Naive B cell (primary cell): ENCODE measurements around the gene LRRC7. TPM values are rescaled to one million over a fixed set of nuclear protein-coding genes. Genes with fewer than 3 reads are reported as not detected.
"Not testable (repeated sequence)": the region's sequence is repeated elsewhere in the genome, so short reads cannot be mapped to it uniquely, and the experiment has no call there.

Experiments
- ATAC-seq, 2 donors: fragments of 150-1000 bp; cut with Tn5 transposase; 2 replicates each; pipeline ENCODE4 v1.10.0; 2021; ENCODE audit warnings: low read depth in 2 of 2, mild to moderate bottlenecking in 2 of 2, moderate library complexity in 2 of 2
- DNase-seq: peaks from one replicate; pipeline ENCODE4 v3.0.0; 2022
- H3K27ac Mint-ChIP-seq, 6 donors: one replicate each; pipeline ENCODE4 v1.8.0; 2020 to 2022; ENCODE audit warnings: mild to moderate bottlenecking in 6 of 6, mixed read lengths in 6 of 6, moderate library complexity in 5 of 6, inconsistent platforms in 2 of 6
- H3K27me3 Mint-ChIP-seq, 3 donors: one replicate each; pipeline ENCODE4 v1.8.0; 2021 to 2022; ENCODE audit warnings: mixed read lengths in 3 of 3, mild to moderate bottlenecking in 1 of 3
- H3K36me3 Mint-ChIP-seq, 2 donors: one replicate each; pipeline ENCODE4 v1.8.0; 2020 to 2022; ENCODE audit warnings: mixed read lengths in 2 of 2, inconsistent platforms in 1 of 2, mild to moderate bottlenecking in 1 of 2
- H3K4me1 Mint-ChIP-seq, 3 donors: one replicate each; pipeline ENCODE4 v1.8.0; 2020 to 2022; ENCODE audit warnings: mixed read lengths in 3 of 3, inconsistent platforms in 1 of 3, mild to moderate bottlenecking in 1 of 3, moderate library complexity in 1 of 3
- H3K4me3 Mint-ChIP-seq, 8 donors: one replicate each; pipeline ENCODE4 v1.8.0; 2020 to 2022; ENCODE audit warnings: mild to moderate bottlenecking in 8 of 8, mixed read lengths in 8 of 8, moderate library complexity in 8 of 8, inconsistent platforms in 2 of 8
- H3K9me3 Mint-ChIP-seq, 7 donors: one replicate each; pipeline ENCODE4 v1.8.0; 2020 to 2022; ENCODE audit warnings: mixed read lengths in 7 of 7, mild to moderate bottlenecking in 5 of 7, inconsistent platforms in 2 of 7, moderate library complexity in 1 of 7
- polyA plus RNA-seq, 6 donors: library from polyadenylated mRNA; unstranded; fragments of 300-500 nt; fragmentation: Illumina TruSeq; gene quantifications; one replicate each; pipeline ENCODE4 v1.2.3, GENCODE V29; 2021; ENCODE audit warnings: low read depth in 6 of 6

Gene LRRC7
- polyA plus RNA-seq, 6 donors from 2014 or later: 0.13 TPM; not detected in 5

- H3K27me3 Mint-ChIP-seq: no peaks in the 10 kb centered on the region
- DNase-seq: no peak
- peaks cover 0 to 4% (median 0%) of the 10 kb centered on the region in 7 donors for H3K9me3 Mint-ChIP-seq
- ATAC-seq: no peak
- H3K4me1 Mint-ChIP-seq: no peaks in the 10 kb centered on the region
- H3K36me3 Mint-ChIP-seq: no peaks in the 10 kb centered on the region
- no peak overlapping the region for H3K4me3 Mint-ChIP-seq
- H3K27ac Mint-ChIP-seq: no peak overlapping the region
Measured at GRCh38 chr1:70042090-70042731, 474.5 kb downstream of the LRRC7 start.

- no peaks in the 10 kb centered on the region for H3K9me3 Mint-ChIP-seq
- no peaks in the 10 kb centered on the region for H3K27me3 Mint-ChIP-seq
- ATAC-seq: no peak
- DNase-seq: no peak
- H3K27ac Mint-ChIP-seq: no peak overlapping the region
- no peaks in the 10 kb centered on the region for H3K4me1 Mint-ChIP-seq
- no peaks in the 10 kb centered on the region for H3K36me3 Mint-ChIP-seq
- H3K4me3 Mint-ChIP-seq: no peak overlapping the region
Measured at GRCh38 chr1:70043804-70044203, 476.1 kb downstream of the LRRC7 start.

- no peak for ATAC-seq
- H3K9me3 Mint-ChIP-seq: no peaks in the 10 kb centered on the region
- H3K27ac Mint-ChIP-seq: no peak overlapping the region
Measured at GRCh38 chr1:70044832-70045231, 477.1 kb downstream of the LRRC7 start.

GRCh38 chr1:70045581-70045980, 477.9 kb downstream of the LRRC7 start:
- not testable (repeated sequence) for H3K27me3 Mint-ChIP-seq, H3K9me3 Mint-ChIP-seq, DNase-seq, H3K36me3 Mint-ChIP-seq, H3K4me3 Mint-ChIP-seq, H3K4me1 Mint-ChIP-seq, H3K27ac Mint-ChIP-seq, ATAC-seq

More at GRCh38 chr1:70044832-70045231, 477.1 kb downstream of the LRRC7 start:
- no peaks in the 10 kb centered on the region for H3K4me1 Mint-ChIP-seq
- H3K27me3 Mint-ChIP-seq: no peaks in the 10 kb centered on the region
- DNase-seq: no peak
- H3K36me3 Mint-ChIP-seq: no peaks in the 10 kb centered on the region
- H3K4me3 Mint-ChIP-seq: no peak overlapping the region

- no peak for DNase-seq
- no peaks in the 10 kb centered on the region for H3K4me1 Mint-ChIP-seq
- no peaks in the 10 kb centered on the region for H3K9me3 Mint-ChIP-seq
- H3K27ac Mint-ChIP-seq: no peak overlapping the region
- H3K4me3 Mint-ChIP-seq: no peak overlapping the region
- no peaks in the 10 kb centered on the region for H3K36me3 Mint-ChIP-seq
- no peak for ATAC-seq
- H3K27me3 Mint-ChIP-seq: no peaks in the 10 kb centered on the region
Measured at GRCh38 chr1:70048336-70049094, 480.8 kb downstream of the LRRC7 start.

- Mint-ChIP-seq H3K27ac (no peak overlapping the region), H3K27me3 (no peaks in the 10 kb centered on the region), H3K4me1 (no peaks in the 10 kb centered on the region), H3K9me3 (peaks cover 0 to 4% (median 0%) of the 10 kb centered on the region in 7 donors), H3K4me3 (no peak overlapping the region), H3K36me3 (no peaks in the 10 kb centered on the region)
- DNase-seq: no peak
- no peak for ATAC-seq
Measured at GRCh38 chr1:70051926-70052325, 484.2 kb downstream of the LRRC7 start.

- no peaks in the 10 kb centered on the region for H3K36me3 Mint-ChIP-seq
- no peak overlapping the region for H3K27ac Mint-ChIP-seq
- no peaks in the 10 kb centered on the region for H3K4me1 Mint-ChIP-seq
- H3K27me3 Mint-ChIP-seq: no peaks in the 10 kb centered on the region
- DNase-seq (no peak), ATAC-seq (no peak)
- no peak overlapping the region for H3K4me3 Mint-ChIP-seq
- H3K9me3 Mint-ChIP-seq: peaks cover 0 to 4% (median 0%) of the 10 kb centered on the region in 7 donors
Measured at GRCh38 chr1:70057500-70057899, 489.8 kb downstream of the LRRC7 start.

- Mint-ChIP-seq H3K4me1 (no peaks in the 10 kb centered on the region), H3K4me3 (no peak overlapping the region), H3K27ac (no peak overlapping the region), H3K27me3 (no peaks in the 10 kb centered on the region), H3K9me3 (no peaks in the 10 kb centered on the region), H3K36me3 (no peaks in the 10 kb centered on the region)
- DNase-seq (no peak), ATAC-seq (no peak)
Measured at GRCh38 chr1:70061231-70061630, 493.5 kb downstream of the LRRC7 start.

- no peak for DNase-seq
- no peaks in the 10 kb centered on the region for H3K36me3 Mint-ChIP-seq
- no peak overlapping the region for H3K4me3 Mint-ChIP-seq
- no peak overlapping the region for H3K27ac Mint-ChIP-seq
- no peaks in the 10 kb centered on the region for H3K4me1 Mint-ChIP-seq
- no peak for ATAC-seq
- no peaks in the 10 kb centered on the region for H3K27me3 Mint-ChIP-seq
- peaks cover 0 to 8% (median 0%) of the 10 kb centered on the region in 7 donors for H3K9me3 Mint-ChIP-seq
Measured at GRCh38 chr1:70063861-70064260, 496.1 kb downstream of the LRRC7 start.

GRCh38 chr1:70066711-70067110, 499.0 kb downstream of the LRRC7 start:
- Mint-ChIP-seq H3K36me3 (no peaks in the 10 kb centered on the region), H3K9me3 (peaks cover 0 to 8% (median 3%) of the 10 kb centered on the region in 7 donors), H3K27me3 (peaks cover 0 to 5% (median under 1%) of the 10 kb centered on the region in 3 donors), H3K4me3 (no peak overlapping the region), H3K4me1 (no peaks in the 10 kb centered on the region), H3K27ac (no peak overlapping the region)
- ATAC-seq (no peak), DNase-seq (no peak)

GRCh38 chr1:70071601-70072000, 503.9 kb downstream of the LRRC7 start:
- H3K27ac Mint-ChIP-seq: no peak overlapping the region

GRCh38 chr1:70072231-70072751, 504.6 kb downstream of the LRRC7 start:
- ATAC-seq (no peak), DNase-seq (no peak)
- H3K9me3 Mint-ChIP-seq: peaks cover 0 to 4% (median 1%) of the 10 kb centered on the region in 7 donors
- H3K27me3 Mint-ChIP-seq: peaks cover 5 to 10% (median 8%) of the 10 kb centered on the region in 3 donors
- H3K4me3 Mint-ChIP-seq: no peak overlapping the region
- H3K36me3 Mint-ChIP-seq: no peaks in the 10 kb centered on the region
- no peak overlapping the region for H3K27ac Mint-ChIP-seq
- H3K4me1 Mint-ChIP-seq: no peaks in the 10 kb centered on the region

More at GRCh38 chr1:70071601-70072000, 503.9 kb downstream of the LRRC7 start:
- DNase-seq: no peak
- peaks cover 5 to 10% (median 8%) of the 10 kb centered on the region in 3 donors for H3K27me3 Mint-ChIP-seq
- peaks cover 0 to 8% (median 3%) of the 10 kb centered on the region in 7 donors for H3K9me3 Mint-ChIP-seq
- no peaks in the 10 kb centered on the region for H3K4me1 Mint-ChIP-seq
- ATAC-seq: no peak
- H3K4me3 Mint-ChIP-seq: no peak overlapping the region
- H3K36me3 Mint-ChIP-seq: no peaks in the 10 kb centered on the region

GRCh38 chr1:70075761-70076160, 508.0 kb downstream of the LRRC7 start:
- no peak overlapping the region for H3K27ac Mint-ChIP-seq
- no peaks in the 10 kb centered on the region for H3K4me1 Mint-ChIP-seq

GRCh38 chr1:70077066-70077465, 509.3 kb downstream of the LRRC7 start:
- H3K4me3 Mint-ChIP-seq: no peak overlapping the region
- peaks cover 3 to 7% (median 4%) of the 10 kb centered on the region in 3 donors for H3K27me3 Mint-ChIP-seq
- H3K27ac Mint-ChIP-seq: no peak overlapping the region
- H3K4me1 Mint-ChIP-seq: no peaks in the 10 kb centered on the region
- no peaks in the 10 kb centered on the region for H3K36me3 Mint-ChIP-seq
- no peaks in the 10 kb centered on the region for H3K9me3 Mint-ChIP-seq
- DNase-seq (no peak), ATAC-seq (no peak)

More at GRCh38 chr1:70075761-70076160, 508.0 kb downstream of the LRRC7 start:
- DNase-seq: no peak
- ATAC-seq: no peak
- Mint-ChIP-seq H3K36me3 (no peaks in the 10 kb centered on the region), H3K9me3 (no peaks in the 10 kb centered on the region), H3K27me3 (peaks cover 5 to 10% (median 8%) of the 10 kb centered on the region in 3 donors), H3K4me3 (no peak overlapping the region)
